ENCODE results near the gene LEF1.

The LEF1 gene

GRCh38 chr4:108146336-108146735 lies 22.4 kb downstream of the LEF1 start:
- DNase-seq, result no peak

DNA sequence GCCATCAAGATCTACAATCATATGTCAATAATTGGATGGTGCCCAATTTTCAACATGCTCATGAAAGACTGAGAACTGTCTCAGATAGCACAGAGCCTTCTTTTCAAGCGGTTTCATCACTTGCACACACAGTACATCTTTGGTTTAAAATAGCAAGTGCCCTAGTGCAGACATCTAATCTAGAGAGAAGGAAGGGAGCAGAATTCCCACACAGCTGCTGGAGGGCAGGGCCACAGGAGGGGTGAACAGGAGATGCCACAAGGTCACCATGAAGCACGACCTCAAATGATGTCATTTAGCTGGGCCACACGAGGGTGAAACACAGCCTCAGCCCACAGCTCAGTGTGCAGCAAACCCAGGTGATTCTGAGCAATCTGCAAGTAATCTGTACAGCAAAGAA lies 24.3 kb downstream of the LEF1 start:
- no peak for DNase-seq

DNA sequence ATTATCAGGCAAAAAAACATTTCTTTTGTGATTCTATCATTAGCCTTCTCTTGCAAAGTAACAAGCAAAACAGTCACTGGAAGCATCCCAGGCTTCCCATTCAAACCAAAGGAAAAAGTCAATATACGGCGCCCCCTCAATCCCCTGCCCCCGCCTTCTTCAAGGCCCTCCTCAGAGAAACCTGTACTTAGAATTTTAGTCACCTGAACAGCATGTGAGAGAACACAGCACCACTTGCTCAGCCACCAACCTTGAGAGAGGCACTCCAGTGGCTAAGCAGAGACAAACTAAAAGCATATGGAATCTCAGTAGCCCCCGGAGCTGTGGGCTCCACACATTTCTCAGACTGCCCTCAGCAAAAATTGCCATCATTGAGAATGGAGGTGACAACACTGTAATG lies 25.2 kb downstream of the LEF1 start:
- DNase-seq, result no peak

GRCh38 chr4:108142870-108143269 lies 25.9 kb downstream of the LEF1 start:
- no peak for DNase-seq

DNA sequence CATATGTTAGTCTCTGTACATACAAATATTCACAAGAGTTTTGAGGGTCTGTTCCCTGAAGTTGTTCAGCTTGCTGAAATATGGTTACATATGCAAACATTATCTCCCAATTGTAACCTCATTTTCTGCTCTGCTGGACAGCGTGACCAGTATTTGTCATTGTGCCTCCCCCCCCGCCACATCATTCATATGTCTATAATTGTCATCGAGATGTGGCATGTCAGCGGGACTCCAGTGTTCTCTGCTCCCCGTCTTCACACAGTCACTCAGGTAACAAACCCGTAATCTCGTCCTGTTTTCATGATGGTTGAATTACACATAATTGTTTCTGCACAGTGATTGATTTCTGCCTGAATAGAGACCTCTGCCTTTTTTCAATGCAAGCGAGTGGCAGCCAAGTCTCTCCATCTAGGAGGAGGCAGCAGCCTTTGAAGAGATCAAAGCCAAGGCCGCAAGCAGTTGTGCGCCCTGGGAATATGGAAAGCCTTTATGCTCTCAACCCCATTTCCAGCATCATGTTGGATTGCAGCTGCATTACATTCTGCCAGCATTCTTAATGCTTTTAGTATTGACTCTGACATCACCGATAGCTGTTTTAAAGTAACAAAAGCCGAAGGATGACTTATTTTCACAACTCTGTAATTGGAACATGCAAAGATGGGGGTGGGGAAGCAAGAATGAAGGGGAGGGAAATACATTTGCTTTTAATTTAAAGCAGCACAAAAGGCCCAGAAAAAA lies 27.4 kb downstream of the LEF1 start:
- no peak for DNase-seq

GRCh38 chr4:108140328-108140727 lies 28.4 kb downstream of the LEF1 start:
- no peak for DNase-seq

DNA sequence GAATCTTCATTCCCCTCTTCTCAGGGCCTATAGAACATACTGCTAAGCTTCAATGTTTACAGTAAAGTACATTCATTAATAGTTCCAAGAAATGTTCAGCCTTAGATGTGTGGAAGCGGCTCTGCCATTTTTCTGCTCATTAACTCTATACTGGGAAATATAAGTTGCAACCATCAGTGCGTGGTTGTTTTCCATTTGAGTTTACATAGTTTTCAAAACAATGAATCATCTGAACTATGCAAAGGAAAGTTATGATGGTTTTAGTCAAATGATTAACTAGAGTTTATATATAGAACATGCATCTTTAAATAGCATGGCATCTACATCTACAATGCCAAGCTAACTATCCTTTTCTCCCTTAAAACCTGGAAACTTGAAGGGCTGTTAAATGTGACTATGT lies 29.6 kb downstream of the LEF1 start:
- DNase-seq, result no peak

GRCh38 chr4:108135549-108136209 lies 33.1 kb downstream of the LEF1 start:
- no peak for DNase-seq

GRCh38 chr4:108130955-108131354 lies 37.8 kb downstream of the LEF1 start:
- DNase-seq, result no peak

GRCh38 chr4:108129196-108129595 lies 39.5 kb downstream of the LEF1 start:
- DNase-seq, result no peak

- DNase-seq, result no peak
Measured at GRCh38 chr4:108126806-108127205, 41.9 kb downstream of the LEF1 start.

GRCh38 chr4:108120789-108121188 lies 47.9 kb downstream of the LEF1 start:
- DNase-seq, result no peak

DNA sequence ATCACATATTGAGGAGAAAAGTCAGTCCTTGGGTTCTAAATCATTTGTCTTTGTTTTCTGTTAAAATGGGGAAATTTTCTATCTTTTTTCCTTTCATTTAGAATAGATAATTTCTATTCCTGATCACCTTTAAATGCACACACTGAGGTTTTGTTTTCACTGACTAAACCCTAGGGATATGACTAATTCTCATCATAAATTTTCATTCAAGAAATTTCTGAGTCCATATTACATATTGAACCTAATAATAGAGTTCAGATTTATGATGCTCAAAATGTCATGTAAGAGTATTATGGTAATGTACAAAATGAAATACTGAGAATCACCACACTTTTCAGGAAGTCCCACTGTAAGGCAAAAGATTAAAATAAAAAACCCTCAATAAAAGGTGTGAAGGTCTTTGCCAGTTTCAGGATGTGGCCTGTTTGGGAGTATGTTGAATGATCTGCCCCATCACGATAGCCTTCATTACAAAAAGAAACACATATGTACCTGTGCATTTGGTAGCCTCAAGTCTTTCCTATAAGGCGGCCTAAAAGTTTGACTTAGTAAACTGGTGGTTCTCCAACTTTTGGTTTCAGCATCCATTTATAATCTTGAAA lies 49.4 kb downstream of the LEF1 start:
- no peak for DNase-seq

- peak; percentile 31 for DNase-seq
Measured at GRCh38 chr4:108118505-108118904, 50.2 kb downstream of the LEF1 start.

DNA sequence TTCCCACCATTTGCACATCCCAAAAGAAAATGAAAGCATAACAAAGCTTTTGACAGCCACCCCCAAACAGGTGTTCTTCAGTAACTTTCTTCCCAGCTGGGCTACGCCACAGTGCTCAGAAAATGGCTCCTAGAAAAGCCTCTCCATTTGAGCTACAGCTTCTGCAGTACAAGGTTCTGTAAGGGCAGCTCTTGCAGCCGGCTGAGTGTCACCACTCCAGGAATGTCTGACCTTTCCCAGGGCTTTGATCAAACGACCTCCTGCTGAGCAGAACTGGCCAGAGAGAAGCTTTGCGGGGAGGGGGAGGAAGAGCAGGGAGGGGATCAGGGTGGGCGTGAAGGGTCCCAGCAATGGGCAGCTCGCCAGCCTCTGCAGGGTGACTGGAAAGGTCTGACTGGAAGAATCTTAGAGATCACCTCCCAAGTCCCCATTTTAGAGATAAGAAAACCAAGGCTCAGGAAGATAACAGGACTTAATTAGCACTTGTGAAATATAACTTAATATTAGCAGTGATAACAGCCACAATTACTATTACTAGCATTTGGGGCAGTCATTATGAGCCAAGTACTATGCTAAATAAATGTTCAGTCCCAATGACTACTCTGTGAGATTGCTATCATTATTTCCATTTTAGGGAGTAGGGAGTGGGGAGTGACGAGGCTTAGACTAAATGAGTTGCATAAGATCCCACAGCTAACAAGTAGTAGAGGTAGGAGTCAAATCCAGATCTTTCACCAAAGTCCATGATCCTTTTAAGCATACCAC lies 51.1 kb downstream of the LEF1 start:
- no peak for DNase-seq

- no peak for DNase-seq
Measured at GRCh38 chr4:108116423-108117168, 52.1 kb downstream of the LEF1 start.

GRCh38 chr4:108115168-108115526 lies 53.6 kb downstream of the LEF1 start:
- DNase-seq, result no peak

DNA sequence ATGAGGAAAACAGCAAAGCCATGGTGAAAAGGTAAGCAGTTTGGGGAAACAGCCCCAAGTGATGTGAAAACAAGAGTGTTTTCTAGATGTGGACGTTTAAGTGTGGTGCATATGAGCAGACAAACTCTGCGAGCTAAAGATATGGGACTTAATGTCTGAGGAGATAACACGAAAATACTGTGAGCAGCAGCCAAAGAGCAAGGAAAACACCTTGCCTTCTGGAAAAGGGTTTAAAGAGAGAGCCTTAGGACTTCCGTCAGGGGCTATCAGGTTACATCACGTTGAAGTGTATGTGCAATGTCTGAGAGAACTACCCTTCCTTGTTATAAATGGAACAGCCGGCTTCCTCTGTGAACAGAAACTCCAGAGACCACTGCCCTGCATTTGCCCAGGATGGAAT lies 54.2 kb downstream of the LEF1 start:
- DNase-seq, result peak; percentile 27

DNA sequence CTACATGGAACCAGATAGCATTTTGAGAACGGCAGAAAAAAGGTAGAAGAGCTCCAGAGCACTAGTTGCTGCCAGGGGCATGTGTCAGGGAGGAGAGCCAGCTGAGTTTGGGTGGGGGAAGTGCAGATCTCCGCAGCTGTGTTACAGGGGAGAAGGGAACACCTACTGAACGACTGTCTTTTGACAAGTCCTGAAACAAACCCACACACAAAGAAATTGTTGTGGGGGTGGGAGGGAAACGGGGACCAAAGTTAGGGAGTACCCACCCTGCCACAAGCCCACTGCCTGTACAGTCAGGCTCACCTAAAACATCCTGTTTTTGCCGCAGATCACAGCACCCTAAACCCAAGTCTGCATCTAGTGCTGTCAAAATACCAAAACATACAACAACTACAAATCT lies 55.5 kb downstream of the LEF1 start:
- no peak for DNase-seq

- DNase-seq, result no peak
Measured at GRCh38 chr4:108111781-108112180, 57.0 kb downstream of the LEF1 start.

- DNase-seq, result no peak
Measured at GRCh38 chr4:108110450-108110849, 58.3 kb downstream of the LEF1 start.

DNA sequence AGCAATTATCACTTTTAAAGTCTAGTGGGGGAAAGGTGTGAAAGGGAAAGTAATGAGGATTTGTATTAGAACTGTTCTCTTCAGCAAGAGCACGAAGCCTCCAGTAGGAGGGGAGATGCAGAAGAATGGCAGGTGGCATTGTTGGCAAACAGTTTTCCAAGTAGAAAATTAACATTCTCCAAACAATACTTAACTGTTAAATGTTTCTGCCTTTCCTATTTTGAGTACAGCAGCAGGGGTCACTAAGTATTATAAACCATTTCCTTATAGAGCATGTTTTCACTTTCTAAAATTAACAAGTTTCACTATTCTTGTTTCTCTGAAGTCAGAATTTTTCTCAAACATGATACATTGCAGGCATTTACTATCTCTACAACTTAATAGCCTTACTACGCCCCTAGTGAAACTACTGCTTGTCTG lies 58.7 kb downstream of the LEF1 start:
- no peak for DNase-seq

- DNase-seq, result no peak
Measured at GRCh38 chr4:108109111-108109510, 59.6 kb downstream of the LEF1 start.
